ENCODE data around the gene ERC2.

Gene ERC2

GRCh38 chr3:55719006-55719405 lies 749.3 kb downstream of the ERC2 start:
- H3K9me3 Mint-ChIP-seq: no peaks in the 10 kb centered on the region
- no peaks in the 10 kb centered on the region for H3K36me3 Mint-ChIP-seq (ENCODE audit: low read depth)
- H3K27ac Mint-ChIP-seq: peak overlapping the region; percentile 34 to 93 (median 66)
- no peak overlapping the region for H3K4me3 Mint-ChIP-seq
- peaks cover 4% of the 10 kb centered on the region for H3K27me3 Mint-ChIP-seq (ENCODE audit: low read depth)
- H3K4me1 Mint-ChIP-seq: peaks cover 52% of the 10 kb centered on the region
- TF ChIP-seq CTCF (IDR thresholded peaks at IDR 0.05; ENCODE audit: unreplicated experiment in 3 of 3): no peak

- no peaks in the 10 kb centered on the region for H3K9me3 Mint-ChIP-seq
- peak overlapping the region; percentile 34 to 93 (median 66) for H3K27ac Mint-ChIP-seq
- peaks cover 47% of the 10 kb centered on the region for H3K4me1 Mint-ChIP-seq
- peaks cover 8% of the 10 kb centered on the region for H3K27me3 Mint-ChIP-seq (ENCODE audit: low read depth)
- no peak overlapping the region for H3K4me3 Mint-ChIP-seq
- TF ChIP-seq CTCF (IDR thresholded peaks at IDR 0.05; ENCODE audit: unreplicated experiment in 3 of 3): no peak
- no peaks in the 10 kb centered on the region for H3K36me3 Mint-ChIP-seq (ENCODE audit: low read depth)
Observed at GRCh38 chr3:55718521-55718921, 749.7 kb downstream of the ERC2 start.

GRCh38 chr3:55718074-55718473 lies 750.2 kb downstream of the ERC2 start:
- peaks cover 8% of the 10 kb centered on the region for H3K27me3 Mint-ChIP-seq (ENCODE audit: low read depth)
- H3K9me3 Mint-ChIP-seq: no peaks in the 10 kb centered on the region
- peaks cover 43% of the 10 kb centered on the region for H3K4me1 Mint-ChIP-seq
- TF ChIP-seq CTCF (IDR thresholded peaks at IDR 0.05; ENCODE audit: unreplicated experiment in 3 of 3): no peak
- H3K4me3 Mint-ChIP-seq: no peak overlapping the region
- no peaks in the 10 kb centered on the region for H3K36me3 Mint-ChIP-seq (ENCODE audit: low read depth)
- H3K27ac Mint-ChIP-seq: peak overlapping the region; percentile 34 to 93 (median 66)

- no peak for TF ChIP-seq CTCF (IDR thresholded peaks at IDR 0.05; ENCODE audit: unreplicated experiment in 3 of 3)
- Mint-ChIP-seq H3K4me1 (peaks cover 38% of the 10 kb centered on the region), H3K36me3 (ENCODE audit: low read depth) (no peaks in the 10 kb centered on the region), H3K4me3 (peak overlapping the region in 1 of 3 experiments; percentile 52), H3K27ac (peak overlapping the region in 2 of 3 experiments; percentile 40 to 93), H3K27me3 (ENCODE audit: low read depth) (peaks cover 8% of the 10 kb centered on the region), H3K9me3 (no peaks in the 10 kb centered on the region)
Observed at GRCh38 chr3:55717481-55717880, 750.8 kb downstream of the ERC2 start.

GRCh38 chr3:55716611-55717225 lies 751.5 kb downstream of the ERC2 start:
- Mint-ChIP-seq H3K36me3 (ENCODE audit: low read depth) (no peaks in the 10 kb centered on the region), H3K4me1 (peaks cover 30% of the 10 kb centered on the region), H3K27me3 (ENCODE audit: low read depth) (peaks cover 8% of the 10 kb centered on the region), H3K4me3 (no peak overlapping the region), H3K9me3 (no peaks in the 10 kb centered on the region), H3K27ac (peak overlapping the region in 1 of 3 experiments; percentile 93)
- TF ChIP-seq CTCF (IDR thresholded peaks at IDR 0.05; ENCODE audit: unreplicated experiment in 3 of 3): no peak

- Mint-ChIP-seq H3K27me3 (ENCODE audit: low read depth) (peaks cover 8% of the 10 kb centered on the region), H3K36me3 (ENCODE audit: low read depth) (no peaks in the 10 kb centered on the region), H3K4me1 (peaks cover 30% of the 10 kb centered on the region), H3K27ac (no peak overlapping the region), H3K4me3 (no peak overlapping the region), H3K9me3 (no peaks in the 10 kb centered on the region)
- TF ChIP-seq CTCF (IDR thresholded peaks at IDR 0.05; ENCODE audit: unreplicated experiment in 3 of 3): no peak
Observed at GRCh38 chr3:55716044-55716443, 752.2 kb downstream of the ERC2 start.
